Gastrocnemius medialis (tissue), 4 donors: ENCODE measurements around the gene PNRC1.

Experiments used
- CTCF ChIP-seq, 5 experiments: fragments of 450-650 bp in 3 of 5; fragments of 200-600 bp in 2 of 5; sonication (generic) in 2 of 5; IDR thresholded peaks in 4 of 5; conservative IDR thresholded peaks in 1 of 5; 1 replicate in 4 of 5; 2 replicates in 1 of 5; pipeline ENCODE4 v1.5.1; 2016 to 2019; ENCODE audit warnings: antibody characterized with exemption in 5 of 5, mild to moderate bottlenecking in 3 of 5, moderate library complexity in 3 of 5
- POLR2A ChIP-seq, 2 donors: fragments of 450-650 bp; IDR thresholded peaks; one replicate each; pipeline ENCODE4 v1.6.1; 2017; ENCODE audit warnings: antibody characterized with exemption in 2 of 2, mild to moderate bottlenecking in 2 of 2, moderate library complexity in 2 of 2

DNA sequence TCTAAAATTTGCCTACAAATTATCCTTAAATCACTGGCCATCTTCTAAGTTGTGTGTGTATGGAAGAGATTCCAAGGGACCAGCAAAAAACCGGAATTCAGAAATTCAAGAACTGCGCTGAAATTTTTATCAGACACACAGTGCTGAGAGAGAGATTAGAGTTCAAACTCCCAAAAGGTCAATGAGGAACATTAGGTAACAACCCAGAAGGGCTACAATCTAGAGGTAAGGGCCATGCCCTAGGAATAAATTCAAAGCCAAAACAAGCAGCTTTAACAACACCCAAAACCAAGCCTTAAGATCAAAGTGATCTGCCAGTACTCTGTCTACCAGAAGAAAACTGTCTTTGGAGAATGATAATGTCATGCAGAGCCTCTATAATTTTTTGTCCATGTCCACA, 19.6 kb downstream of the PNRC1 start:
- TF ChIP-seq CTCF (IDR thresholded peaks at IDR 0.05 in 4 of 5, conservative IDR thresholded peaks at IDR 0.05 in 1 of 5) (no peak), POLR2A (IDR thresholded peaks at IDR 0.05) (no peak)
